ENCODE data around the gene HIP1R. TPM values are rescaled to one million over a fixed set of nuclear protein-coding genes. Genes with fewer than 3 reads are reported as not detected.

HIP1R gene
- polyA plus RNA-seq, 2 of the 4 experiments (the other 2 are of a cell fraction), result 9.0 to 10.6 TPM

GRCh38 chr12:122860040-122860853, 25.0 kb downstream of the HIP1R start (continued):
- no peak for TF ChIP-seq NPAS2 (CRISPR knock-in tag; IDR thresholded peaks at IDR 0.05; ENCODE audit: borderline replicate concordance)

- no peak overlapping the region for H3K4me3 ChIP-seq
- H3K4me1 ChIP-seq, result no peaks in the 10 kb centered on the region
- ATAC-seq, result no peak
- DNase-seq (ENCODE audit: low read depth in 1 of 2, low spot score in 1 of 2), result no peak
- no peaks in the 10 kb centered on the region for H3K9me3 ChIP-seq
- no peak overlapping the region for H3K4me2 ChIP-seq
- WGBS (ENCODE audit: missing lambda C conversion rate), result 82% methylated on average over 20 of the region's 23 CpGs
- no peak for FAIRE-seq
- TF ChIP-seq CBX2 (IDR thresholded peaks at IDR 0.05; ENCODE audit: borderline replicate concordance, low read depth), result no peak
- no peak for TF ChIP-seq ZSCAN20 (CRISPR knock-in tag; IDR thresholded peaks at IDR 0.05)
- TF ChIP-seq SREBF2 (IDR thresholded peaks at IDR 0.05), result no peak
- TF ChIP-seq MAZ (IDR thresholded peaks at IDR 0.05; ENCODE audit: borderline replicate concordance, low read depth, low read length), result no peak
- TF ChIP-seq PHF8 (IDR thresholded peaks at IDR 0.05; ENCODE audit: borderline replicate concordance, low read depth), result no peak
- no peak for TF ChIP-seq NR3C1 (IDR thresholded peaks at IDR 0.05)
- TF ChIP-seq NPAS2 (CRISPR knock-in tag; IDR thresholded peaks at IDR 0.05; ENCODE audit: borderline replicate concordance), result no peak
- no peak for TF ChIP-seq RARB (CRISPR knock-in tag; IDR thresholded peaks at IDR 0.05)
- TF ChIP-seq ESRRA (IDR thresholded peaks at IDR 0.05; ENCODE audit: borderline replicate concordance, low read length), result no peak
- ChIA-PET CTCF (interaction anchor here (0.6 to 18.6 kb wide), 46 partner anchors 9 to 781 kb away, joined by 3 to 522 read pairs (median 5); partner anchors contain the start of gene ABCB9), POLR2A (interaction anchor here (0.7 kb wide), 1 partner anchor 114 kb away, joined by 3 read pairs; no protein-coding TSS in a partner anchor)
- H3K27ac ChIP-seq, result 0 out of 6 replicates have a peak overlapping the region, but pooled peaks of 1 of the 2 experiments have one; percentile 20
Measured at GRCh38 chr12:122860854-122861586, 25.8 kb downstream of the HIP1R start.

DNA sequence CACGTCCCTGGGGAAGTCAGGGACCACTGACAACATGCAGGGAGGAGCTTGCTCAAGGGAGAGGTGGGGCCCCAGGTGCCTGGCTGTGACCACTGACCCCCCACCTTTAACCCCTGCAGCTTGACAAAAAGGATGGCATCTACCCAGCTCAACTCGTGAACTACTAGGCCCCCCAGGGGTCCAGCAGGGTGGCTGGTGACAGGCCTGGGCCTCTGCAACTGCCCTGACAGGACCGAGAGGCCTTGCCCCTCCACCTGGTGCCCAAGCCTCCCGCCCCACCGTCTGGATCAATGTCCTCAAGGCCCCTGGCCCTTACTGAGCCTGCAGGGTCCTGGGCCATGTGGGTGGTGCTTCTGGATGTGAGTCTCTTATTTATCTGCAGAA, 26.3 kb downstream of the HIP1R start:
- POLR2A ChIA-PET, result no interaction called here
- Histone ChIP-seq H3K9me3 (no peaks in the 10 kb centered on the region), H3K4me1 (no peaks in the 10 kb centered on the region), H3K4me2 (no peak overlapping the region), H3K4me3 (no peak overlapping the region), H3K27ac (no peak overlapping the region)
- DNase-seq (ENCODE audit: low read depth in 1 of 2, low spot score in 1 of 2) (no peak), ATAC-seq (no peak), FAIRE-seq (no peak)
- TF ChIP-seq, protein P1, sequence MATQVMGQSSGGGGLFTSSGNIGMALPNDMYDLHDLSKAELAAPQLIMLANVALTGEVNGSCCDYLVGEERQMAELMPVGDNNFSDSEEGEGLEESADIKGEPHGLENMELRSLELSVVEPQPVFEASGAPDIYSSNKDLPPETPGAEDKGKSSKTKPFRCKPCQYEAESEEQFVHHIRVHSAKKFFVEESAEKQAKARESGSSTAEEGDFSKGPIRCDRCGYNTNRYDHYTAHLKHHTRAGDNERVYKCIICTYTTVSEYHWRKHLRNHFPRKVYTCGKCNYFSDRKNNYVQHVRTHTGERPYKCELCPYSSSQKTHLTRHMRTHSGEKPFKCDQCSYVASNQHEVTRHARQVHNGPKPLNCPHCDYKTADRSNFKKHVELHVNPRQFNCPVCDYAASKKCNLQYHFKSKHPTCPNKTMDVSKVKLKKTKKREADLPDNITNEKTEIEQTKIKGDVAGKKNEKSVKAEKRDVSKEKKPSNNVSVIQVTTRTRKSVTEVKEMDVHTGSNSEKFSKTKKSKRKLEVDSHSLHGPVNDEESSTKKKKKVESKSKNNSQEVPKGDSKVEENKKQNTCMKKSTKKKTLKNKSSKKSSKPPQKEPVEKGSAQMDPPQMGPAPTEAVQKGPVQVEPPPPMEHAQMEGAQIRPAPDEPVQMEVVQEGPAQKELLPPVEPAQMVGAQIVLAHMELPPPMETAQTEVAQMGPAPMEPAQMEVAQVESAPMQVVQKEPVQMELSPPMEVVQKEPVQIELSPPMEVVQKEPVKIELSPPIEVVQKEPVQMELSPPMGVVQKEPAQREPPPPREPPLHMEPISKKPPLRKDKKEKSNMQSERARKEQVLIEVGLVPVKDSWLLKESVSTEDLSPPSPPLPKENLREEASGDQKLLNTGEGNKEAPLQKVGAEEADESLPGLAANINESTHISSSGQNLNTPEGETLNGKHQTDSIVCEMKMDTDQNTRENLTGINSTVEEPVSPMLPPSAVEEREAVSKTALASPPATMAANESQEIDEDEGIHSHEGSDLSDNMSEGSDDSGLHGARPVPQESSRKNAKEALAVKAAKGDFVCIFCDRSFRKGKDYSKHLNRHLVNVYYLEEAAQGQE (IDR thresholded peaks at IDR 0.05), result no peak
- TF ChIP-seq JUNB (IDR thresholded peaks at IDR 0.05) (no peak), NFE2L2 (conservative IDR thresholded peaks at IDR 0.05; ENCODE audit: low read length) (no peak), MAZ (IDR thresholded peaks at IDR 0.05; ENCODE audit: borderline replicate concordance, low read depth, low read length) (no peak), NPAS2 (CRISPR knock-in tag; IDR thresholded peaks at IDR 0.05; ENCODE audit: borderline replicate concordance) (no peak), JUN (IDR thresholded peaks at IDR 0.05) (no peak)
- CTCF ChIA-PET, result interaction anchor here (1.0 to 18.6 kb wide), 27 partner anchors 9 to 386 kb away, joined by 3 to 522 read pairs (median 6); partner anchors contain the start of gene ABCB9
- 82% methylated on average over 4 of the region's 5 CpGs for whole genome bisulfite sequencing (ENCODE audit: missing lambda C conversion rate)

DNA sequence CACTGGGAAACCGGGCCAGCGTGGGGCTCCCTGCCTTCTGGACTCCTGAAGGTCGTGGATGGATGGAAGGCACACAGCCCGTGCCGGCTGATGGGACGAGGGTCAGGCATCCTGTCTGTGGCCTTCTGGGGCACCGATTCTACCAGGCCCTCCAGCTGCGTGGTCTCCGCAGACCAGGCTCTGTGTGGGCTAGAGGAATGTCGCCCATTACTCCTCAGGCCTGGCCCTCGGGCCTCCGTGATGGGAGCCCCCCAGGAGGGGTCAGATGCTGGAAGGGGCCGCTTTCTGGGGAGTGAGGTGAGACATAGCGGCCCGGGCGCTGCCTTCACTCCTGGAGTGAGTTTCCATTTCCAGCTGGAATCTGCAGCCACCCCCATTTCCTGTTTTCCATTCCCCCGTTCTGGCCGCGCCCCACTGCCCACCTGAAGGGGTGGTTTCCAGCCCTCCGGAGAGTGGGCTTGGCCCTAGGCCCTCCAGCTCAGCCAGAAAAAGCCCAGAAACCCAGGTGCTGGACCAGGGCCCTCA, 26.9 kb downstream of the HIP1R start:
- no peak overlapping the region for H3K4me2 ChIP-seq
- H3K4me1 ChIP-seq, result no peaks in the 10 kb centered on the region
- ChIA-PET CTCF (interaction anchor here (1.0 to 18.6 kb wide), 13 partner anchors 8 to 376 kb away, joined by 3 to 522 read pairs (median 13); partner anchors contain the start of gene ABCB9), POLR2A (no interaction called here)
- H3K9me3 ChIP-seq, result no peaks in the 10 kb centered on the region
- FAIRE-seq (no peak), ATAC-seq (no peak), DNase-seq (ENCODE audit: low read depth in 1 of 2, low spot score in 1 of 2) (no peak)
- no peak overlapping the region for H3K27ac ChIP-seq
- H3K4me3 ChIP-seq, result no peak overlapping the region
- 85% methylated on average over 17 of the region's 20 CpGs for WGBS (ENCODE audit: missing lambda C conversion rate)
- no peak for TF ChIP-seq MYC (IDR thresholded peaks at IDR 0.05; ENCODE audit: borderline replicate concordance, low read length)
- no peak for TF ChIP-seq PBX3 (IDR thresholded peaks at IDR 0.05)
- TF ChIP-seq, protein P1 (IDR thresholded peaks at IDR 0.05), result no peak
- TF ChIP-seq KDM5A (IDR thresholded peaks at IDR 0.05), result no peak
- no peak for TF ChIP-seq KDM1A (IDR thresholded peaks at IDR 0.05; ENCODE audit: low read depth)
- TF ChIP-seq JUN (IDR thresholded peaks at IDR 0.05), result no peak
- TF ChIP-seq CHD4 (IDR thresholded peaks at IDR 0.05; ENCODE audit: borderline replicate concordance), result no peak
- no peak for TF ChIP-seq ZNF302 (CRISPR knock-in tag; IDR thresholded peaks at IDR 0.05)

All from A549 (cell line).